HCT116 (cell line): Measurements from ENCODE around the gene ASGR1. TPM values are rescaled to one million over a fixed set of nuclear protein-coding genes. Genes with fewer than 3 reads are reported as not detected.
A peak's percentile ranks its signal among the peaks of the same experiment; 100 is the strongest.

Experiments used
- ATAC-seq: fragments of 200-7000 bp; cut with Tn5 transposase; 2 replicates; pipeline ENCODE4 v1.9.1; 2020; ENCODE audit warnings: mild to moderate bottlenecking, moderate library complexity
- BruUV-seq: library from RNA; stranded (reverse); fragments of 400-500 nt; replicated peaks from 2 replicates; lab custom pipeline; 2021; lab: Mats Ljungman, UMichigan
- CTCF ChIA-PET: fragments of 300-600 bp; sonication (Branson Sonifier 250); formaldehyde crosslinking; loops from one replicate; lab custom pipeline; 2021; ENCODE audit warnings: antibody characterized with exemption; lab: Charles Lee
- POLR2A ChIA-PET: fragments of 300-600, 350-600 bp; sonication (Branson Sonifier 250); formaldehyde crosslinking; loops from one replicate; lab custom pipeline; 2021; ENCODE audit warnings: antibody characterized with exemption; lab: Charles Lee
- RAD21 ChIA-PET, 2 experiments: fragments of 300-600 bp; sonication (Branson Sonifier 250); formaldehyde crosslinking; loops; one replicate each; lab custom pipeline; 2023; ENCODE audit warnings: low total read pairs in 2 of 2; ENCODE audit not compliant: uncharacterized antibody in 2 of 2, unreplicated experiment in 2 of 2, low non-redundant PET in 1 of 2; lab: Charles Lee
- DNase-seq: peaks from one replicate; pipeline ENCODE4 v3.0.0-alpha.2; 2010; ENCODE audit warnings: low read depth, low spot score
- H2AFZ ChIP-seq: fragments of 200-600 bp; shearing (Covaris generic), sonication (generic); 2 replicates; pipeline ENCODE4 v1.6.1; 2017; ENCODE audit warnings: low read depth, mixed run types, mixed read lengths, antibody characterized with exemption, low read length; ENCODE audit not compliant: poor library complexity, severe bottlenecking
- H3K27ac ChIP-seq: 2 replicates; pipeline ENCODE4 v1.5.1; 2012; ENCODE audit warnings: low read depth, low read length
- H3K27me3 ChIP-seq: fragments of 200-600 bp; sonication (generic); 2 replicates; pipeline ENCODE4 v1.6.1; 2016; ENCODE audit warnings: mixed run types, low read length, mixed read lengths; ENCODE audit not compliant: insufficient read depth
- H3K36me3 ChIP-seq, 2 experiments: fragments of 200-500 bp in 1 of 2; fragments of 200-600 bp in 1 of 2; sonication (Bioruptor generic) in 1 of 2; sonication (generic) in 1 of 2; 2 replicates each; pipeline versions ENCODE4 v1.5.1 to v1.6.1; 2014 to 2016; ENCODE audit warnings: low read length in 2 of 2, inconsistent platforms in 1 of 2, mixed read lengths in 1 of 2, mixed run types in 1 of 2; ENCODE audit not compliant: insufficient read depth in 2 of 2, control insufficient read depth in 1 of 2
- H3K4me1 ChIP-seq, 2 experiments: fragments of 200-600 bp in 1 of 2; sonication (generic) in 1 of 2; 2 replicates each; pipeline versions ENCODE4 v1.5.1 to v1.6.1; 2012 to 2017; ENCODE audit warnings: low read length in 2 of 2, inconsistent platforms in 1 of 2, mild to moderate bottlenecking in 1 of 2, mixed read lengths in 1 of 2, mixed run types in 1 of 2, moderate library complexity in 1 of 2; ENCODE audit not compliant: insufficient read depth in 2 of 2, control insufficient read depth in 1 of 2
- H3K4me2 ChIP-seq: fragments of 200-600 bp; sonication (generic); 2 replicates; pipeline ENCODE4 v1.6.1; 2017; ENCODE audit warnings: mixed run types, low read length, mixed read lengths
- H3K4me3 ChIP-seq, 2 experiments: fragments of 200-600 bp in 1 of 2; sonication (generic) in 1 of 2; replicated peaks in 1 of 2; 2 replicates each; pipeline ENCODE4 v1.5.1; 2011 to 2016; ENCODE audit warnings: low read length in 2 of 2, control low read depth in 1 of 2, low read depth in 1 of 2, mild to moderate bottlenecking in 1 of 2, mixed read lengths in 1 of 2, mixed run types in 1 of 2
- H3K79me2 ChIP-seq: fragments of 200-600 bp; sonication (generic); 2 replicates; pipeline ENCODE4 v1.6.1; 2017; ENCODE audit warnings: mild to moderate bottlenecking, mixed run types, low read length, moderate library complexity, mixed read lengths; ENCODE audit not compliant: insufficient read depth
- H3K9ac ChIP-seq: fragments of 200-600 bp; sonication (generic); 2 replicates; pipeline ENCODE4 v1.6.1; 2016; ENCODE audit warnings: low read length, mixed read lengths
- H3K9me2 ChIP-seq: fragments of 200-600 bp; sonication (generic), shearing (Covaris generic); 2 replicates; pipeline ENCODE4 v1.6.1; 2017; ENCODE audit warnings: mixed run types, mild to moderate bottlenecking, moderate library complexity; ENCODE audit not compliant: insufficient read depth
- H3K9me3 ChIP-seq, 2 experiments: fragments of 200-500 bp in 1 of 2; fragments of 200-600 bp in 1 of 2; sonication (Bioruptor generic) in 1 of 2; sonication (generic) in 1 of 2; 2 replicates each; pipeline ENCODE4 v1.6.1; 2014 to 2017; ENCODE audit warnings: low read length in 2 of 2, mixed read lengths in 2 of 2, inconsistent platforms in 1 of 2, low read depth in 1 of 2, mild to moderate bottlenecking in 1 of 2, mixed run types in 1 of 2, moderate library complexity in 1 of 2; ENCODE audit not compliant: control insufficient read depth in 1 of 2, insufficient read depth in 1 of 2
- H4K20me1 ChIP-seq: fragments of 200-600 bp; sonication (generic), shearing (Covaris generic); 2 replicates; pipeline ENCODE4 v1.6.1; 2017; ENCODE audit warnings: mixed run types, mild to moderate bottlenecking, moderate library complexity; ENCODE audit not compliant: insufficient read depth
- CBX3 ChIP-seq: IDR thresholded peaks from 2 replicates; pipeline ENCODE4 v1.6.1; 2012; ENCODE audit warnings: low read depth
- CEBPB ChIP-seq: IDR thresholded peaks from 2 replicates; pipeline ENCODE4 v1.6.1; 2012; ENCODE audit warnings: low read depth
- EZH2 ChIP-seq: fragments of 200-600 bp; sonication (generic); IDR thresholded peaks from 2 replicates; pipeline ENCODE4 v1.6.1; 2017; ENCODE audit warnings: antibody characterized with exemption, mixed run types
- REST ChIP-seq: IDR thresholded peaks from 2 replicates; pipeline ENCODE4 v1.6.1; 2012; ENCODE audit warnings: low read depth
- SRF ChIP-seq: IDR thresholded peaks from 2 replicates; pipeline ENCODE4 v1.6.1; 2012; ENCODE audit warnings: low read depth
- TCF7L2 ChIP-seq: IDR thresholded peaks from 2 replicates; pipeline ENCODE4 v1.7.0; 2011; ENCODE audit warnings: borderline replicate concordance, inconsistent platforms; ENCODE audit not compliant: insufficient read depth, insufficient read length; ENCODE audit errors: extremely low read depth
- intact Hi-C: fragments of 100-400 bp; cut with micrococcal nuclease; formaldehyde crosslinking; loops from 2 replicates; pipeline ENCODE4 v1.10.0; 2022
- microRNA counts: library from miRNA; unstranded; fragments of <30 nt; microRNA quantifications from one replicate; lab custom pipeline; 2015
- microRNA-seq: library from miRNA; unstranded; fragments of <30 nt; microRNA quantifications from one replicate; pipeline ENCODE4, GENCODE V29; 2016; ENCODE audit warnings: borderline number of aligned reads
- total RNA-seq: library from RNA; stranded (reverse); gene quantifications from one replicate; pipeline ENCODE4 v1.2.1, GENCODE V29; 2021; ENCODE audit not compliant: unreplicated experiment

Gene ASGR1
- total RNA-seq, 1 experiment from 2014 or later: 1.2 TPM

DNA sequence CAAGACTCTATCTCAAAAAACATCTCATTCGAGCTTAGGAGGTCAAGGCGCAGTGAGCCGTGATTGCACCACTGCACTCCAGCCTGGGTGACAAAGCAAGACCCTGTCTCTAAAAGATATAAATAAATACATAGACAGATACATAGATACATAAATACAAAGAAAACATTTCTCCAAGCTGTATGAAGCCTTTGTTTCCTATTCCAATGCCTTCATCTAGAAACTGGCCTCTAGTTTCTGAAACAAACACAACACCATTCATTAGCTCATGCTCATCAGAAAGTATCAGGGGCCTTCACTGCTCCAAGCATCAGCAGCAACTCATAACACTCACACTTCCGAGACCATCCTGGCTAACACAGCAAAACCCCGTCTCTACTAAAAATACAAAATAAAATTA, 54.2 kb downstream of the ASGR1 start (continued):
- no peak for TF ChIP-seq REST
- no peak for TF ChIP-seq SRF
- TF ChIP-seq CBX3: no peak

- ChIA-PET CTCF (no interaction called here), POLR2A (no interaction called here), RAD21 (no interaction called here)
- ATAC-seq (no peak), DNase-seq (no peak)
- Histone ChIP-seq H3K4me1 (no peaks in the 10 kb centered on the region), H3K9ac (no peak overlapping the region), H3K9me2 (no peaks in the 10 kb centered on the region), H3K27me3 (no peaks in the 10 kb centered on the region; the same call in 1 of the 2 replicates), H3K27ac (no peak overlapping the region), H2AFZ (no peak overlapping the region), H3K4me2 (no peak overlapping the region), H3K9me3 (no peaks in the 10 kb centered on the region), H4K20me1 (no peaks in the 10 kb centered on the region), H3K36me3 (no peaks in the 10 kb centered on the region), H3K79me2 (no peaks in the 10 kb centered on the region), H3K4me3 (no peak overlapping the region)
- intact Hi-C loops: no loop called here
- BruUV-seq: no TSS peak
- TF ChIP-seq TCF7L2 (no peak), REST (no peak), EZH2 (no peak), CEBPB (no peak)
Measured at GRCh38 chr17:7123844-7124243, 55.3 kb downstream of the ASGR1 start.

MicroRNA genes within 50 kb of the gene (microRNA counts, 767-probe panel; counts per million panel counts)
- not detected for microRNA hsa-miR-324-3p (lab: Ali Mortazavi, UCI)
- not detected for microRNA hsa-miR-324-5p (lab: Ali Mortazavi, UCI)

Small RNA genes lying within 50 kb of the gene (microRNA-seq; reads per million reads assigned to microRNA genes)
- 6,230 reads per million, percentile 93 among the genes with 10 or more reads in this experiment for gene MIR324

Other genes with a start within 250 kb of the ASGR1 start
- not detected for gene ALOX12, start 183.3 kb downstream of the ASGR1 start, total RNA-seq
- gene RNASEK, start 166.7 kb downstream of the ASGR1 start, total RNA-seq: 160 TPM
- gene BCL6B, start 156.3 kb downstream of the ASGR1 start, total RNA-seq: 0.57 TPM
- gene SLC16A13, start 143.4 kb downstream of the ASGR1 start, total RNA-seq: 6.8 TPM
- gene SLC16A11, start 135.3 kb downstream of the ASGR1 start, total RNA-seq: not detected
- gene CLEC10A, start 99.1 kb downstream of the ASGR1 start, total RNA-seq: not detected
- gene ASGR2, start 64.5 kb downstream of the ASGR1 start, total RNA-seq: 0.32 TPM
- 15.0 TPM for gene DLG4, start 40.5 kb upstream of the ASGR1 start, total RNA-seq
- 554 TPM for gene ACADVL, start 40.6 kb upstream of the ASGR1 start, total RNA-seq
- gene DVL2, start 55.1 kb upstream of the ASGR1 start, total RNA-seq: 69.7 TPM
- 48.5 TPM for gene PHF23, start 60.1 kb upstream of the ASGR1 start, total RNA-seq
- gene GABARAP, start 63.1 kb upstream of the ASGR1 start, total RNA-seq: 287 TPM
- 143 TPM for gene CTDNEP1, start 72.4 kb upstream of the ASGR1 start, total RNA-seq
- 81.7 TPM for gene ELP5, start 72.8 kb upstream of the ASGR1 start, total RNA-seq
- gene CLDN7, start 83.1 kb upstream of the ASGR1 start, total RNA-seq: 286 TPM
- gene SLC2A4, start 102.3 kb upstream of the ASGR1 start, total RNA-seq: 2.5 TPM
- gene YBX2, start 115.3 kb upstream of the ASGR1 start, total RNA-seq: 2.3 TPM
- gene EIF5A, start 128.3 kb upstream of the ASGR1 start, total RNA-seq: 1,139 TPM
- gene GPS2, start 136.0 kb upstream of the ASGR1 start, total RNA-seq: 61.3 TPM
- 56.9 TPM for gene NEURL4, start 150.0 kb upstream of the ASGR1 start, total RNA-seq
- 8.8 TPM for gene ACAP1, start 157.2 kb upstream of the ASGR1 start, total RNA-seq
- 5.4 TPM for gene KCTD11, start 172.8 kb upstream of the ASGR1 start, total RNA-seq
- gene TMEM95, start 175.8 kb upstream of the ASGR1 start, total RNA-seq: not detected
- gene TNK1, start 201.7 kb upstream of the ASGR1 start, total RNA-seq: 16.8 TPM
- gene PLSCR3, start 215.2 kb upstream of the ASGR1 start, total RNA-seq: 43.8 TPM
- 110 TPM for gene TMEM256, start 224.7 kb upstream of the ASGR1 start, total RNA-seq
- gene NLGN2, start 228.5 kb upstream of the ASGR1 start, total RNA-seq: 60.5 TPM
- gene SPEM1, start 241.0 kb upstream of the ASGR1 start, total RNA-seq: 0.32 TPM
- gene SPEM2, start 246.2 kb upstream of the ASGR1 start, total RNA-seq: not detected
- gene SPEM3, start 249.5 kb upstream of the ASGR1 start, total RNA-seq: not detected